ENCODE results near the gene CFAP46.

CFAP46 gene

GRCh38 chr10:132879408-132880127 is 62.8 kb downstream of the CFAP46 start:
- no peak for DNase-seq (ENCODE audit: low spot score)

- no peak for DNase-seq (ENCODE audit: low spot score)
These were observed 63.5 kb downstream of the CFAP46 start for GRCh38 chr10:132878730-132879407.

GRCh38 chr10:132878091-132878729 is 64.2 kb downstream of the CFAP46 start:
- DNase-seq (ENCODE audit: low spot score), result no peak

GRCh38 chr10:132877473-132877872 is 64.9 kb downstream of the CFAP46 start:
- no peak for DNase-seq (ENCODE audit: low spot score)

GRCh38 chr10:132876993-132877431 is 65.4 kb downstream of the CFAP46 start:
- no peak for DNase-seq (ENCODE audit: low spot score)

- no peak for DNase-seq (ENCODE audit: low spot score)
These were observed 66.1 kb downstream of the CFAP46 start for GRCh38 chr10:132876131-132876860.

- DNase-seq (ENCODE audit: low spot score), result no peak
These were observed 66.9 kb downstream of the CFAP46 start for GRCh38 chr10:132875435-132875834.

- no peak for DNase-seq (ENCODE audit: low spot score)
These were observed 69.0 kb downstream of the CFAP46 start for GRCh38 chr10:132873395-132873794.

GRCh38 chr10:132872658-132873057 is 69.7 kb downstream of the CFAP46 start:
- DNase-seq (ENCODE audit: low spot score), result no peak

GRCh38 chr10:132870426-132870825 is 71.9 kb downstream of the CFAP46 start:
- DNase-seq (ENCODE audit: low spot score), result no peak

- no peak for DNase-seq (ENCODE audit: low spot score)
These were observed 72.7 kb downstream of the CFAP46 start for GRCh38 chr10:132869621-132870020.

- no peak for DNase-seq (ENCODE audit: low spot score)
These were observed 73.4 kb downstream of the CFAP46 start for GRCh38 chr10:132868995-132869394.

GRCh38 chr10:132867801-132868644 is 74.3 kb downstream of the CFAP46 start:
- DNase-seq (ENCODE audit: low spot score), result no peak

- no peak for DNase-seq (ENCODE audit: low spot score)
These were observed 75.6 kb downstream of the CFAP46 start for GRCh38 chr10:132866601-132867381.

GRCh38 chr10:132865851-132866600 is 76.3 kb downstream of the CFAP46 start:
- DNase-seq (ENCODE audit: low spot score), result no peak

- DNase-seq (ENCODE audit: low spot score), result no peak
These were observed 77.2 kb downstream of the CFAP46 start for GRCh38 chr10:132865171-132865631.

- no peak for DNase-seq (ENCODE audit: low spot score)
These were observed 79.6 kb downstream of the CFAP46 start for GRCh38 chr10:132862485-132863420.

GRCh38 chr10:132861884-132862461 is 80.4 kb downstream of the CFAP46 start:
- DNase-seq (ENCODE audit: low spot score), result no peak
